H1 (cell line): ENCODE measurements around the gene COPS7A. TPM values are rescaled to one million over a fixed set of nuclear protein-coding genes. Genes with fewer than 3 reads are reported as not detected.
"Not testable (repeated sequence)": the region's sequence is repeated elsewhere in the genome, so short reads cannot be mapped to it uniquely, and the experiment has no call there.

Experiments
- CTCF ChIA-PET: fragments of 300-600 bp; sonication (Branson Sonifier 250); formaldehyde crosslinking; loops from one replicate; lab custom pipeline; 2021; ENCODE audit not compliant: partially characterized antibody; lab: Charles Lee
- POLR2A ChIA-PET: fragments of 300-600 bp; sonication (Branson Sonifier 250); formaldehyde crosslinking; loops from one replicate; lab custom pipeline; 2021; ENCODE audit warnings: inconsistent platforms; ENCODE audit not compliant: partially characterized antibody; lab: Charles Lee
- DNase-seq, 2 experiments: peaks; one replicate each; pipeline versions ENCODE4 v3.0.0 to v3.0.0-alpha.2; 2010 to 2022; ENCODE audit warnings: low spot score in 2 of 2, low read depth in 1 of 2, mixed read lengths in 1 of 2
- FAIRE-seq: peaks from 2 replicates; lab custom pipeline; 2011; peaks lifted over from hg19 to GRCh38; lab: Jason Lieb, UNC
- H2AFZ ChIP-seq: 2 replicates; pipeline ENCODE4 v1.8.1; 2012; ENCODE audit warnings: low read length, inconsistent platforms
- H2AK5ac ChIP-seq: 2 replicates; pipeline ENCODE4 v1.6.1; 2013; ENCODE audit warnings: low read depth, low read length
- H2BK120ac ChIP-seq: replicated peaks from 2 replicates; pipeline ENCODE3; 2013; ENCODE audit warnings: low read depth, low read length, inconsistent platforms
- H2BK12ac ChIP-seq: 2 replicates; pipeline ENCODE4 v1.6.1; 2013; ENCODE audit warnings: low read depth, low read length
- H2BK15ac ChIP-seq: 2 replicates; pipeline ENCODE4 v1.6.1; 2013; ENCODE audit warnings: low read length
- H2BK20ac ChIP-seq: 2 replicates; pipeline ENCODE4 v1.6.1; 2013; ENCODE audit warnings: low read length
- H2BK5ac ChIP-seq: 2 replicates; pipeline ENCODE4 v1.6.1; 2013; ENCODE audit warnings: low read depth, low read length
- H3K14ac ChIP-seq: 2 replicates; pipeline ENCODE4 v1.6.1; 2013; ENCODE audit warnings: inconsistent platforms; ENCODE audit not compliant: insufficient read length
- H3K18ac ChIP-seq: 2 replicates; pipeline ENCODE4 v1.6.1; 2013; ENCODE audit warnings: low read length; ENCODE audit errors: extremely low read depth
- H3K23ac ChIP-seq: 2 replicates; pipeline ENCODE4 v1.6.1; 2013; ENCODE audit warnings: inconsistent platforms; ENCODE audit not compliant: insufficient read length
- H3K23me2 ChIP-seq: 2 replicates; pipeline ENCODE4 v1.6.1; 2013; ENCODE audit warnings: low read depth, low read length
- H3K27ac ChIP-seq: 2 replicates; pipeline ENCODE4 v1.6.1; 2011; ENCODE audit warnings: low read depth, low read length, inconsistent platforms
- H3K27me3 ChIP-seq, 4 experiments: replicated peaks in 1 of 4; 1 replicate in 1 of 4; 2 replicates in 3 of 4; pipeline versions ENCODE4 v1.6.1 to v1.8.1; 2011 to 2013; ENCODE audit warnings: low read length in 3 of 4, mild to moderate bottlenecking in 3 of 4, inconsistent platforms in 2 of 4, mixed read lengths in 2 of 4, moderate library complexity in 1 of 4; ENCODE audit not compliant: control insufficient read depth in 3 of 4, insufficient read depth in 3 of 4; ENCODE audit errors: extremely low read depth in 1 of 4
- H3K36me3 ChIP-seq, 4 experiments: 2 replicates each; pipeline versions ENCODE4 v1.6.1 to v1.8.1; 2011 to 2013; ENCODE audit warnings: mild to moderate bottlenecking in 4 of 4, low read length in 3 of 4, moderate library complexity in 2 of 4, control low read depth in 1 of 4, inconsistent platforms in 1 of 4; ENCODE audit not compliant: insufficient read depth in 4 of 4, control insufficient read depth in 2 of 4
- H3K4ac ChIP-seq: replicated peaks from 2 replicates; pipeline ENCODE3; 2013; ENCODE audit warnings: low read length, low read depth, mixed read lengths, inconsistent platforms; ENCODE audit not compliant: insufficient read length
- H3K4me1 ChIP-seq, 4 experiments: replicated peaks in 1 of 4; 1 replicate in 1 of 4; 2 replicates in 3 of 4; pipeline versions ENCODE4 v1.6.1 to v1.8.1; 2011 to 2013; ENCODE audit warnings: low read length in 3 of 4, inconsistent platforms in 2 of 4, mixed read lengths in 1 of 4; ENCODE audit not compliant: insufficient read depth in 4 of 4, control insufficient read depth in 3 of 4
- H3K4me2 ChIP-seq, 2 experiments: 2 replicates each; pipeline versions ENCODE4 v1.6.1 to v1.8.1; 2011 to 2013; ENCODE audit warnings: low read depth in 2 of 2, low read length in 2 of 2, control low read depth in 1 of 2, inconsistent platforms in 1 of 2, mild to moderate bottlenecking in 1 of 2; ENCODE audit not compliant: insufficient read depth in 1 of 2
- H3K4me3 ChIP-seq, 4 experiments: fragments of 200-600, 300-600 bp in 1 of 4; sonication (generic), shearing (Covaris generic), sonication (Bioruptor Twin) in 1 of 4; 2 replicates each; pipeline versions ENCODE4 v1.5.1 to v1.8.1; 2011 to 2016; ENCODE audit warnings: low read length in 4 of 4, low read depth in 3 of 4, control low read depth in 2 of 4, inconsistent platforms in 2 of 4, mild to moderate bottlenecking in 2 of 4, mixed read lengths in 1 of 4, moderate library complexity in 1 of 4; ENCODE audit not compliant: insufficient read depth in 2 of 4; ENCODE audit errors: extremely low read depth in 1 of 4
- H3K56ac ChIP-seq: replicated peaks from 2 replicates; pipeline ENCODE3; 2013; ENCODE audit warnings: low read depth, mild to moderate bottlenecking, mixed read lengths, low read length, inconsistent platforms; ENCODE audit not compliant: insufficient read length
- H3K79me1 ChIP-seq: 2 replicates; pipeline ENCODE4 v1.6.1; 2013; ENCODE audit warnings: low read depth, low read length, control low read depth
- H3K79me2 ChIP-seq, 2 experiments: 2 replicates each; pipeline versions ENCODE4 v1.6.1 to v1.8.1; 2012 to 2013; ENCODE audit warnings: low read length in 2 of 2, mild to moderate bottlenecking in 2 of 2, inconsistent platforms in 1 of 2; ENCODE audit not compliant: insufficient read depth in 2 of 2, control insufficient read depth in 1 of 2
- H3K9ac ChIP-seq, 4 experiments: replicated peaks in 1 of 4; 1 replicate in 1 of 4; 2 replicates in 3 of 4; pipeline versions ENCODE4 v1.6.1 to v1.8.1; 2011 to 2013; ENCODE audit warnings: low read depth in 3 of 4, low read length in 3 of 4, control low read depth in 2 of 4, mild to moderate bottlenecking in 2 of 4, moderate library complexity in 2 of 4, inconsistent platforms in 1 of 4; ENCODE audit errors: extremely low read depth in 1 of 4
- H3K9me3 ChIP-seq, 2 experiments: 2 replicates each; pipeline versions ENCODE4 v1.6.1 to v1.8.1; 2012 to 2013; ENCODE audit warnings: mild to moderate bottlenecking in 2 of 2, moderate library complexity in 2 of 2, control low read depth in 1 of 2, inconsistent platforms in 1 of 2, low read depth in 1 of 2, low read length in 1 of 2, mixed read lengths in 1 of 2; ENCODE audit not compliant: insufficient read depth in 2 of 2
- H4K20me1 ChIP-seq, 2 experiments: replicated peaks in 1 of 2; 2 replicates each; pipeline versions ENCODE3 to v1.8.1; 2011 to 2013; ENCODE audit warnings: inconsistent platforms in 2 of 2, low read length in 2 of 2, mild to moderate bottlenecking in 1 of 2; ENCODE audit not compliant: insufficient read depth in 2 of 2, control insufficient read depth in 1 of 2
- H4K5ac ChIP-seq: 2 replicates; pipeline ENCODE4 v1.6.1; 2013; ENCODE audit warnings: low read length, low read depth, mixed read lengths, inconsistent platforms; ENCODE audit not compliant: insufficient read length
- H4K8ac ChIP-seq: 2 replicates; pipeline ENCODE4 v1.8.0; 2013; ENCODE audit warnings: mild to moderate bottlenecking, moderate library complexity, low read length, inconsistent platforms; ENCODE audit not compliant: insufficient read depth; ENCODE audit errors: extremely low read depth
- H4K91ac ChIP-seq: replicated peaks from 2 replicates; pipeline ENCODE3; 2013; ENCODE audit warnings: low read length, mixed read lengths, inconsistent platforms; ENCODE audit not compliant: insufficient read length
- GABPA ChIP-seq: IDR thresholded peaks from 2 replicates; pipeline ENCODE4 v1.6.1; 2011; ENCODE audit warnings: mild to moderate bottlenecking, low read length, moderate library complexity, borderline replicate concordance; ENCODE audit not compliant: insufficient read depth
- GTF2F1 ChIP-seq: IDR thresholded peaks from 2 replicates; pipeline ENCODE4 v1.6.1; 2012; ENCODE audit warnings: low read depth, low read length, improper control_type of control experiment, borderline replicate concordance
- PHF8 ChIP-seq: fragments of 200-600 bp; sonication (generic); conservative IDR thresholded peaks from 2 replicates; pipeline ENCODE4 v1.7.1; 2012; ENCODE audit warnings: low read depth, mild to moderate bottlenecking, inconsistent platforms, low read length, moderate library complexity
- WGBS, 2 experiments: shearing (Covaris generic) in 1 of 2; methylation state at CpG; one replicate each; pipeline versions ENCODE4 v1.1.6 to v1.1.7; 2013 to 2015; ENCODE audit warnings: low lambda C conversion rate in 2 of 2, mixed read lengths in 2 of 2, inconsistent platforms in 1 of 2, low coverage in 1 of 2, missing lambda C conversion rate in 1 of 2; ENCODE audit not compliant: insufficient replicate concordance in 2 of 2, insufficient coverage in 1 of 2, insufficient read length in 1 of 2; ENCODE audit errors: extremely low coverage in 1 of 2, missing lambda C conversion rate in 1 of 2; 5-methylcytosine and 5-hydroxymethylcytosine counted together
- polyA plus RNA-seq, 7 experiments: library from polyadenylated mRNA; depleted of rRNA in 3 of 7; stranded (reverse) in 5 of 7; unstranded in 2 of 7; fragments of >200 nt in 5 of 7; fragments of 200-250 nt in 2 of 7; gene quantifications; 1 replicate in 5 of 7; 2 replicates in 1 of 7; 4 replicates in 1 of 7; pipeline versions ENCODE4 v1.2.1 to v1.2.3, GENCODE V29; 2011 to 2013; ENCODE audit warnings: missing spikeins in 2 of 7, mixed read lengths in 2 of 7
- total RNA-seq: library from RNA; stranded (reverse); fragmentation: NEBNext Ultra II Directional; extraction: Animal tissue kit (Norgen Biotek cat#: 25700); gene quantifications from 2 replicates; pipeline ENCODE4 v1.2.1, GENCODE V29; 2021

Gene COPS7A
- total and polyA plus RNA-seq, 2 of the 8 experiments (the other 6 are each of a cell fraction or from before 2014, with no cell fraction given): 44.5 to 95.9 TPM

GRCh38 chr12:6736754-6737153 is 12.9 kb downstream of the COPS7A start (continued):
- no peak for TF ChIP-seq PHF8
- no peak for TF ChIP-seq GTF2F1
- no peak for TF ChIP-seq GABPA

GRCh38 chr12:6742080-6742479 is 18.2 kb downstream of the COPS7A start:
- H3K18ac ChIP-seq, H3K14ac ChIP-seq, H2BK12ac ChIP-seq, H3K27ac ChIP-seq, DNase-seq, H3K9me3 ChIP-seq, H3K23ac ChIP-seq, H4K5ac ChIP-seq, H4K8ac ChIP-seq, H3K9ac ChIP-seq, H3K4me2 ChIP-seq, H2BK20ac ChIP-seq, H3K4me1 ChIP-seq, H2AFZ ChIP-seq, H3K4me3 ChIP-seq, H3K4ac ChIP-seq, H3K23me2 ChIP-seq, H4K20me1 ChIP-seq, H2BK120ac ChIP-seq, H3K56ac ChIP-seq, H3K27me3 ChIP-seq, H3K79me1 ChIP-seq, H4K91ac ChIP-seq, H3K79me2 ChIP-seq, H2AK5ac ChIP-seq, H2BK5ac ChIP-seq, FAIRE-seq, H2BK15ac ChIP-seq: not testable (repeated sequence)
- CTCF ChIA-PET: interaction anchor here (0.6 to 1.9 kb wide), 2 partner anchors 82 to 131 kb away, joined by 3 to 5 read pairs; no protein-coding TSS in a partner anchor
- peaks cover 0 to 15% (median 4%) of the 10 kb centered on the region in 4 experiments; a peak in 6 of 8 replicates for H3K36me3 ChIP-seq
- 85% methylated on average over 12 of the region's 12 CpGs; no CpG with 5 or more reads in 1 of the 2 experiments for WGBS, 2 experiments
- POLR2A ChIA-PET: interaction anchor here (0.9 to 1.6 kb wide), 3 partner anchors 10 to 92 kb away, joined by 3 to 10 read pairs (median 3); partner anchors contain the start of gene MLF2
